Measurements from ENCODE around the gene RBM47.

- TF ChIP-seq CTCF (conservative IDR thresholded peaks at IDR 0.05; ENCODE audit: low read length) (no peak), EZH2phosphoT487 (IDR thresholded peaks at IDR 0.05; ENCODE audit: borderline replicate concordance) (no peak)
Observed at GRCh38 chr4:40377512-40378365, 251.9 kb downstream of the RBM47 start.

All from Loucy (cell line).